PFSK-1 (cell line): ENCODE results near the gene ANKK1.

Experiments used
- POLR2AphosphoS5 ChIP-seq: IDR thresholded peaks from 2 replicates; pipeline ENCODE4 v1.6.1; 2012; ENCODE audit warnings: low read depth, mild to moderate bottlenecking, control low read depth, low read length, moderate library complexity
- SIN3A ChIP-seq: IDR thresholded peaks from 2 replicates; pipeline ENCODE4 v1.6.1; 2012; ENCODE audit warnings: mild to moderate bottlenecking, low read length, moderate library complexity, borderline replicate concordance; ENCODE audit not compliant: insufficient read depth
- TAF1 ChIP-seq: IDR thresholded peaks from 2 replicates; pipeline ENCODE4 v1.6.1; 2012; ENCODE audit warnings: low read length, control low read depth, borderline replicate concordance; ENCODE audit not compliant: insufficient read depth

- TF ChIP-seq SIN3A (no peak), POLR2AphosphoS5 (no peak), TAF1 (no peak)
These were observed 36.5 kb upstream of the ANKK1 start for GRCh38 chr11:113351068-113351450.
